HepG2 (cell line): Measurements from ENCODE around the gene ANKRD13D. TPM values are rescaled to one million over a fixed set of nuclear protein-coding genes. Genes with fewer than 3 reads are reported as not detected.
A peak's percentile ranks its signal among the peaks of the same experiment; 100 is the strongest.

Source experiments
- DNMT3B ChIP-seq: conservative IDR thresholded peaks from 2 replicates; pipeline ENCODE4 v1.6.1; 2016; ENCODE audit warnings: missing biosample characterization, control low read depth
- JUN ChIP-seq: sonication (generic); formaldehyde crosslinking; IDR thresholded peaks from 2 replicates; pipeline ENCODE4 v1.4.0; 2020; ENCODE audit warnings: mild to moderate bottlenecking, missing genetic modification reagents
- MAFK ChIP-seq, 2 experiments: IDR thresholded peaks in 1 of 2; conservative IDR thresholded peaks in 1 of 2; 2 replicates each; pipeline ENCODE4 v1.6.1; 2011; ENCODE audit warnings: improper control_type of control experiment in 2 of 2, low read length in 2 of 2
- PAXIP1 ChIP-seq: sonication (generic); formaldehyde crosslinking; conservative IDR thresholded peaks from 2 replicates; pipeline ENCODE4 v1.4.0; 2020; ENCODE audit warnings: mild to moderate bottlenecking, missing genetic modification reagents, moderate library complexity
- ZBTB34 ChIP-seq: sonication (generic); formaldehyde crosslinking; IDR thresholded peaks from 2 replicates; pipeline ENCODE4 v1.8.0; 2022; ENCODE audit warnings: mild to moderate bottlenecking, missing genetic modification reagents
- ZNF333 ChIP-seq: sonication (generic); formaldehyde crosslinking; IDR thresholded peaks from 2 replicates; pipeline ENCODE4 v1.4.0; 2020; ENCODE audit warnings: mild to moderate bottlenecking, missing genetic modification reagents, borderline replicate concordance
- polyA plus RNA-seq, 8 experiments: library from polyadenylated mRNA; depleted of rRNA in 3 of 8; stranded (reverse) in 7 of 8; unstranded in 1 of 8; fragments of >200 nt; fragmentation: Illumina TruSeq in 4 of 8; extraction: Trizol in 4 of 8; gene quantifications; 2 replicates each; pipeline versions ENCODE4 v1.2.1 to v1.2.3, GENCODE V29; 2011 to 2016; ENCODE audit warnings: low read depth in 4 of 8, missing spikeins in 1 of 8, mixed read lengths in 1 of 8; ENCODE audit not compliant: insufficient read depth in 1 of 8
- total RNA-seq, 5 experiments: library from RNA; depleted of rRNA; stranded (reverse); fragments of >200 nt; fragmentation: Illumina TruSeq; extraction: Trizol; gene quantifications; 2 replicates each; pipeline ENCODE4 v1.2.3, GENCODE V29; 2016; ENCODE audit warnings: low read depth in 1 of 5
- TF ChIP-seq, protein P1 (sequence below), 2 experiments: IDR thresholded peaks; 2 replicates each; pipeline ENCODE4 v1.6.1; 2011 to 2012; ENCODE audit warnings: low read length in 2 of 2, borderline replicate concordance in 1 of 2, low read depth in 1 of 2, mild to moderate bottlenecking in 1 of 2, moderate library complexity in 1 of 2
- TF ChIP-seq, protein P2 (sequence below): sonication (generic); formaldehyde crosslinking; conservative IDR thresholded peaks from 2 replicates; pipeline ENCODE4 v1.8.0; 2022; ENCODE audit warnings: mild to moderate bottlenecking, moderate library complexity, missing genetic modification reagents
- TF ChIP-seq, protein P3 (sequence below): sonication (generic); formaldehyde crosslinking; IDR thresholded peaks from 2 replicates; pipeline ENCODE4 v1.4.0; 2020; ENCODE audit warnings: missing genetic modification reagents, borderline replicate concordance

ANKRD13D gene
- total and polyA plus RNA-seq, 2 of the 13 experiments (the other 11 are each of a cell fraction or from before 2014, with no cell fraction given) = 18.6 to 27.3 TPM

GRCh38 chr11:67267188-67268080, 21.7 kb upstream of the ANKRD13D start (continued):
- TF ChIP-seq, protein P1, sequence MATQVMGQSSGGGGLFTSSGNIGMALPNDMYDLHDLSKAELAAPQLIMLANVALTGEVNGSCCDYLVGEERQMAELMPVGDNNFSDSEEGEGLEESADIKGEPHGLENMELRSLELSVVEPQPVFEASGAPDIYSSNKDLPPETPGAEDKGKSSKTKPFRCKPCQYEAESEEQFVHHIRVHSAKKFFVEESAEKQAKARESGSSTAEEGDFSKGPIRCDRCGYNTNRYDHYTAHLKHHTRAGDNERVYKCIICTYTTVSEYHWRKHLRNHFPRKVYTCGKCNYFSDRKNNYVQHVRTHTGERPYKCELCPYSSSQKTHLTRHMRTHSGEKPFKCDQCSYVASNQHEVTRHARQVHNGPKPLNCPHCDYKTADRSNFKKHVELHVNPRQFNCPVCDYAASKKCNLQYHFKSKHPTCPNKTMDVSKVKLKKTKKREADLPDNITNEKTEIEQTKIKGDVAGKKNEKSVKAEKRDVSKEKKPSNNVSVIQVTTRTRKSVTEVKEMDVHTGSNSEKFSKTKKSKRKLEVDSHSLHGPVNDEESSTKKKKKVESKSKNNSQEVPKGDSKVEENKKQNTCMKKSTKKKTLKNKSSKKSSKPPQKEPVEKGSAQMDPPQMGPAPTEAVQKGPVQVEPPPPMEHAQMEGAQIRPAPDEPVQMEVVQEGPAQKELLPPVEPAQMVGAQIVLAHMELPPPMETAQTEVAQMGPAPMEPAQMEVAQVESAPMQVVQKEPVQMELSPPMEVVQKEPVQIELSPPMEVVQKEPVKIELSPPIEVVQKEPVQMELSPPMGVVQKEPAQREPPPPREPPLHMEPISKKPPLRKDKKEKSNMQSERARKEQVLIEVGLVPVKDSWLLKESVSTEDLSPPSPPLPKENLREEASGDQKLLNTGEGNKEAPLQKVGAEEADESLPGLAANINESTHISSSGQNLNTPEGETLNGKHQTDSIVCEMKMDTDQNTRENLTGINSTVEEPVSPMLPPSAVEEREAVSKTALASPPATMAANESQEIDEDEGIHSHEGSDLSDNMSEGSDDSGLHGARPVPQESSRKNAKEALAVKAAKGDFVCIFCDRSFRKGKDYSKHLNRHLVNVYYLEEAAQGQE (IDR thresholded peaks at IDR 0.05; ENCODE audit: borderline replicate concordance in 1 of 2, low read depth in 1 of 2, low read length in 2 of 2) = no peak
- TF ChIP-seq ZNF333 (CRISPR knock-in tag) = no peak
- 0 out of 2 replicates have a peak, but pooled peaks have one; percentile 18 for TF ChIP-seq ZBTB34
- TF ChIP-seq, protein P2, sequence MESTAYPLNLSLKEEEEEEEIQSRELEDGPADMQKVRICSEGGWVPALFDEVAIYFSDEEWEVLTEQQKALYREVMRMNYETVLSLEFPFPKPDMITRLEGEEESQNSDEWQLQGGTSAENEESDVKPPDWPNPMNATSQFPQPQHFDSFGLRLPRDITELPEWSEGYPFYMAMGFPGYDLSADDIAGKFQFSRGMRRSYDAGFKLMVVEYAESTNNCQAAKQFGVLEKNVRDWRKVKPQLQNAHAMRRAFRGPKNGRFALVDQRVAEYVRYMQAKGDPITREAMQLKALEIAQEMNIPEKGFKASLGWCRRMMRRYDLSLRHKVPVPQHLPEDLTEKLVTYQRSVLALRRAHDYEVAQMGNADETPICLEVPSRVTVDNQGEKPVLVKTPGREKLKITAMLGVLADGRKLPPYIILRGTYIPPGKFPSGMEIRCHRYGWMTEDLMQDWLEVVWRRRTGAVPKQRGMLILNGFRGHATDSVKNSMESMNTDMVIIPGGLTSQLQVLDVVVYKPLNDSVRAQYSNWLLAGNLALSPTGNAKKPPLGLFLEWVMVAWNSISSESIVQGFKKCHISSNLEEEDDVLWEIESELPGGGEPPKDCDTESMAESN (CRISPR knock-in tag) = no peak
- TF ChIP-seq JUN (CRISPR knock-in tag) = no peak
- no peak for TF ChIP-seq MAFK (conservative IDR thresholded peaks at IDR 0.05 in 1 of 2, IDR thresholded peaks at IDR 0.05 in 1 of 2; ENCODE audit: low read length in 2 of 2)
- no peak for TF ChIP-seq DNMT3B (CRISPR knock-in tag)
- TF ChIP-seq, protein P3, sequence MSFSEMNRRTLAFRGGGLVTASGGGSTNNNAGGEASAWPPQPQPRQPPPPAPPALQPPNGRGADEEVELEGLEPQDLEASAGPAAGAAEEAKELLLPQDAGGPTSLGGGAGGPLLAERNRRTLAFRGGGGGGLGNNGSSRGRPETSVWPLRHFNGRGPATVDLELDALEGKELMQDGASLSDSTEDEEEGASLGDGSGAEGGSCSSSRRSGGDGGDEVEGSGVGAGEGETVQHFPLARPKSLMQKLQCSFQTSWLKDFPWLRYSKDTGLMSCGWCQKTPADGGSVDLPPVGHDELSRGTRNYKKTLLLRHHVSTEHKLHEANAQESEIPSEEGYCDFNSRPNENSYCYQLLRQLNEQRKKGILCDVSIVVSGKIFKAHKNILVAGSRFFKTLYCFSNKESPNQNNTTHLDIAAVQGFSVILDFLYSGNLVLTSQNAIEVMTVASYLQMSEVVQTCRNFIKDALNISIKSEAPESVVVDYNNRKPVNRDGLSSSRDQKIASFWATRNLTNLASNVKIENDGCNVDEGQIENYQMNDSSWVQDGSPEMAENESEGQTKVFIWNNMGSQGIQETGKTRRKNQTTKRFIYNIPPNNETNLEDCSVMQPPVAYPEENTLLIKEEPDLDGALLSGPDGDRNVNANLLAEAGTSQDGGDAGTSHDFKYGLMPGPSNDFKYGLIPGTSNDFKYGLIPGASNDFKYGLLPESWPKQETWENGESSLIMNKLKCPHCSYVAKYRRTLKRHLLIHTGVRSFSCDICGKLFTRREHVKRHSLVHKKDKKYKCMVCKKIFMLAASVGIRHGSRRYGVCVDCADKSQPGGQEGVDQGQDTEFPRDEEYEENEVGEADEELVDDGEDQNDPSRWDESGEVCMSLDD = no peak
- peak; percentile 63; the same call in 1 of the 2 replicates for TF ChIP-seq PAXIP1 (CRISPR knock-in tag)
